OCI-LY3 (cell line): ENCODE data around the gene DUSP9.

Experiments used
- CTCF ChIP-seq: fragments of 200-600, 300-600 bp; sonication (generic); IDR thresholded peaks from 2 replicates; pipeline ENCODE4 v1.5.1; 2014; ENCODE audit warnings: antibody characterized with exemption, low read length, low read depth
- EZH2phosphoT487 ChIP-seq: fragments of 200-600 bp; shearing (Covaris generic); IDR thresholded peaks from 2 replicates; pipeline ENCODE4 v1.6.1; 2018; ENCODE audit warnings: antibody characterized with exemption, mixed run types, low read depth

GRCh38 chrX:153625271-153626024, 21.6 kb upstream of the DUSP9 start:
- TF ChIP-seq CTCF (no peak), EZH2phosphoT487 (no peak)
